NCI-H460 (cell line): ENCODE data around the gene NPHS1. TPM values are rescaled to one million over a fixed set of nuclear protein-coding genes. Genes with fewer than 3 reads are reported as not detected.
"Not testable (repeated sequence)": the region's sequence is repeated elsewhere in the genome, so short reads cannot be mapped to it uniquely, and the experiment has no call there.

Experiments
- DNase-seq: peaks from one replicate; pipeline ENCODE4 v3.0.0-alpha.2; 2016; ENCODE audit warnings: low read depth; ENCODE audit errors: extremely low read depth
- polyA plus RNA-seq: library from polyadenylated mRNA; depleted of rRNA; stranded (reverse); fragments of >200 nt; gene quantifications from 2 replicates; pipeline ENCODE4 v1.2.3, GENCODE V29; 2014; cell fraction: nucleus; rRNA removed
- total RNA-seq: library from RNA; depleted of rRNA; stranded (reverse); fragments of >200 nt; shearing (Covaris generic); gene quantifications from 2 replicates; pipeline ENCODE4 v1.2.3, GENCODE V29; 2014; rRNA removed

Gene NPHS1, protein sequence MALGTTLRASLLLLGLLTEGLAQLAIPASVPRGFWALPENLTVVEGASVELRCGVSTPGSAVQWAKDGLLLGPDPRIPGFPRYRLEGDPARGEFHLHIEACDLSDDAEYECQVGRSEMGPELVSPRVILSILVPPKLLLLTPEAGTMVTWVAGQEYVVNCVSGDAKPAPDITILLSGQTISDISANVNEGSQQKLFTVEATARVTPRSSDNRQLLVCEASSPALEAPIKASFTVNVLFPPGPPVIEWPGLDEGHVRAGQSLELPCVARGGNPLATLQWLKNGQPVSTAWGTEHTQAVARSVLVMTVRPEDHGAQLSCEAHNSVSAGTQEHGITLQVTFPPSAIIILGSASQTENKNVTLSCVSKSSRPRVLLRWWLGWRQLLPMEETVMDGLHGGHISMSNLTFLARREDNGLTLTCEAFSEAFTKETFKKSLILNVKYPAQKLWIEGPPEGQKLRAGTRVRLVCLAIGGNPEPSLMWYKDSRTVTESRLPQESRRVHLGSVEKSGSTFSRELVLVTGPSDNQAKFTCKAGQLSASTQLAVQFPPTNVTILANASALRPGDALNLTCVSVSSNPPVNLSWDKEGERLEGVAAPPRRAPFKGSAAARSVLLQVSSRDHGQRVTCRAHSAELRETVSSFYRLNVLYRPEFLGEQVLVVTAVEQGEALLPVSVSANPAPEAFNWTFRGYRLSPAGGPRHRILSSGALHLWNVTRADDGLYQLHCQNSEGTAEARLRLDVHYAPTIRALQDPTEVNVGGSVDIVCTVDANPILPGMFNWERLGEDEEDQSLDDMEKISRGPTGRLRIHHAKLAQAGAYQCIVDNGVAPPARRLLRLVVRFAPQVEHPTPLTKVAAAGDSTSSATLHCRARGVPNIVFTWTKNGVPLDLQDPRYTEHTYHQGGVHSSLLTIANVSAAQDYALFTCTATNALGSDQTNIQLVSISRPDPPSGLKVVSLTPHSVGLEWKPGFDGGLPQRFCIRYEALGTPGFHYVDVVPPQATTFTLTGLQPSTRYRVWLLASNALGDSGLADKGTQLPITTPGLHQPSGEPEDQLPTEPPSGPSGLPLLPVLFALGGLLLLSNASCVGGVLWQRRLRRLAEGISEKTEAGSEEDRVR (N-terminal part only)
- not detected in 2 replicates for total RNA-seq
- 1.7 TPM in 1 of 2 replicates, not detected in the other for polyA plus RNA-seq

DNA sequence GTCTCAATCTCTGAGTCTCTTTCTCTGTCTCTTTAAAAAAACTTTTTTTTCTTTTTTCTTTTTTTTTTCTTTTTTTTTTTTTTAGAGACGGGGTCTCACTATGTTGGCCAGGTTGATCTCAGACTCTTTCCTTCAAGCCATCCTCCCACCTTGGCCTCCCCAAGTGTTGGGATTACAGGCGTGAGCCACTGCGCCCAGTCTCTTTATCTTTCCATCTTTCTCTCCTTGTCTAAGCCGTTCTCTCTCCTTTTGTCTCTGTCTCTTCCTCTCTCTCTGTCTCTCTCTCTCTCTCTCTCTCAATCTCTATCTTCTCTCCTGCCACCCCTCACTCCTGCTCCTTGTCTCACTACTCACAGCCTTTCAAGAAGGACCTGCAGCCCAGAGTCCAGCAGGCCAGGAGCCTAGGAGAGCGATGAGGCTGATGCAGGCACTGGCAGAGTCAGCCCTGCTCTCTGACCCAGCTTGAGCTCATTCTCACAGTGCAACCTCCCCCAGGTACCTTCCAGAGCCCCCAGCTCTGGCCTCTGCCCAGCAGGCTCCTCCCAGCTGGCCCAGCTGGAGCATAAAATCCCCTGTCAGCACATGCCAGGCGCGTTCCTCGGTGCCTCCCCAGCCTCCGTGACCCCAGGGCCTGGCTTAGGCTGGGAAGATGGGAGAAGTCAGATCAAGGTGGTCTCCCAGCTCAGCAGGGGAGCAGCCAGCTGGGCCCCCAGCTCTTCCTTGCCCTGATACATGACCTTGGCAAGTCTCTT is at the start of gene NPHS1:
Gene NPHS1 (minus strand): TSS at position 476 of the 752 bp plus-strand sequence. CDS start 667 bp downstream, outside the sequence.
- DNase-seq = no peak

DNA sequence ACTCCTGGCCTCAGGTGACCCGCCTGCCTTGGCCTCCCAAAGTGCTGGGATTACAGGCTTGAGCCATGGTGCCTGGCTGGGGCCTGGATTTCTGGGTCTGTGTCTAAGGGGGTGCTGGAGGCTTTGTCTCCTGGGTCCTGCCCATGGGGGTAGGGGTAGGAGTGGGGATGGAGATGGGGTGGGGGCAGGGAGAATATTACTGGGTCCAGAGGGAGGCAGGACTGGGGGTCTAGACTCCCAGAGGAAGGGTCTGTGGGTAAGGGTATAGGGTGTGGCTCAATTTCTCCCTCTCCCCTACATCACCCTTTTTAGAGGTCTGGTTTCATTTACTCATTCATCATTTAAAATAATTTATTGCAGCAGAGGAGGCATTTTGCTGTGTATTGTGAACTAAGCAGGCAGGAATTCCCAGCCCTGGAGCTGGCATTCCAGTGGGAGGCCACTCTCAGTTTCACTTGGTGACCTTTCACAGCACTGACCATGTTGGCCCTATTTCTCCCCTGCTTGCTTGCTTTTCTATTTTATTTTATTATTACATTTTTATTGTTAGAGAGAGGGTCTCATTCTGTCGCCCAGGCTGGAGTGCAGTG is 48.8 kb upstream of the NPHS1 start:
- no peak for DNase-seq

- DNase-seq = peak; percentile 65
Observed at GRCh38 chr19:35899547-35900214, 47.4 kb upstream of the NPHS1 start.

- no peak for DNase-seq
Observed at GRCh38 chr19:35898499-35898809, 46.1 kb upstream of the NPHS1 start.

DNA sequence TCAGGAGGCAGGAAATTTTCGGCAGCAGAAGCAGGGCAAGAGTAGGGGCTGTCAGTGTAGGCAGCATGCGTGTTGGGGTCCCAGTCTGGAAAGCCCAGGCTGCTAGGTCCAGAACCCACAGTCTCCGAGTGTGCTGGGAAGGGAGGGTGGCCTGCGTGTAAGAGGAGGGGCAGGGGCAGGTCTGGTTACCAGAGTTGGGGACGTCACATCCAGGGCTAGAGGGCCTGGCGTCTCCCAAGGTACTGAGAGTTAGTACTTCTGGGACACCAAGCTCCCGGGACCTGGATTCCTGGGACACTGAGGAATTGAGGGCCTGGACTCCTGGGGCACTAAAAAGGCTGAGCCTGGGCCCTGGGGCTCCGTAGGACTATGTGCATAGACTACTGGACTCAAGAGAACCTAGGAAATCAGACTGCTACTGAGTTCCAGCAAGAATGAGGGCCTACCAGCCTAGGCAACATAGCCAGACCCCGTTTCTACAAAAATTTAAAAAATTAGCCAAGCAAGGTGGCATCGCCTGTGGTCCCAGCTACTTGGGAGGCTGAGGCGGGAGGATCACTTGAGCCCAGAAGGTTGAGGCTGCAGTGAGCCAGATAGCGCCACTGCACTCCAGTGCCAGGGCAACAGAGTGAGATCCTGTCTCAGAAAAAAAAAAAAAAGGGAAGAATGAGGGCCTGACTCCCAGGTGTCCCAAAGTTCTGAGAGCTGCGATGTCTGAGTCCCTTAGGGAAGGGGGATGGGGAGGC is 45.6 kb upstream of the NPHS1 start:
- DNase-seq = no peak

GRCh38 chr19:35896643-35897040 is 44.3 kb upstream of the NPHS1 start:
- DNase-seq = no peak

DNA sequence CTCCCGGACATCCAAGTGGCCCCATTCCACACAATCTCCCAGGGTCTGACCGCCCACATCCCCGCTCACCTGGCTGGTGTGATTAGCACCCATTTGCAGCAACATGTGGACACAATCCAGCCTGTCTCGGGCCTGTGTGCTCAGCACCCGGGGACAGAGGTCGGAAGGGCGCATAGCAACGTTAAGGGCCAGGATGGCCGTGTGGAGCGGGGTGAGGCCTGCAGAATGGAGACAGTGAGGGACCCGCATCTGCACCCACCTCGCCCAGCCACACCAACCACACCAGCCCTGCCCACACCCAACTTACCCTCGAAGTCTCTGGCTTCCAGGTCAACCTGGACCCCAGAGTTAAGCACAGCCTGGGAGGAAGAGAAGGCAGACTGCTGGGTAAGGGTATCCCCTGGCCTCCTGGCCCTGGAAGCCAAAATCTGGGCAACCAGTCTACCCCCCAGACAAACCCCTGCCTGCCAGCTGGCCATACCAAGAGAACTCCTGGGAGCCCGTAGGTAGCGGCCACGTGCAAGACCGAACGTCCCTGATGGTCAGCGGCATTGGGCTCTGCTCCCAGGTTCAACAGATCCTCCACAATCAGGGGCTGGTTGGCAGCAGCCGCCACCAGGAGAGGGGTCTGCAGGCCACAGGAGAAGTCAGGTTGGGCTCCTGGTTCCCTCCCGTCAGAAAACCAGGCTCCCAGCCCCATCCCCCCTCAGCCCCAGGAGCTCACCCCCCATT is 43.8 kb upstream of the NPHS1 start:
- DNase-seq = no peak

DNA sequence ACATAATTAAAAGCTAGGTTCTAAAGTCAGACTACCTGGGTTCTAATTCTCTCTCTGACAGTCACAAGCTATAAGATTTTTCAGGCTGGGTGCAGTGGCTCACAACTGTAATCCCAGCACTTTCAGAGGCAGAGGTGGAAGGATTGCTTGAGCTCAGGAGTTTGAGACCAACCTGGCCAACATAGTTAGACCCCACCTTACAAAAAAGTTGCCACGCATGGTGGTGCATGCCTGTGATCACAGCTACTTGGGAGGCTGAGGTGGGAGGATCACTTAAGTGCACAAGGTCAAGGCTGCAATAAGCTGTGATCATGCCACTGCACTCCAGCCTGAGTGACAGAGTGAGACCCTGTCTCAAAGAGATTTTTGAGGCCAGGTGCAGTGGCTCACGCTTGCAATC is 42.0 kb upstream of the NPHS1 start:
- no peak for DNase-seq

GRCh38 chr19:35891819-35892218 is 39.5 kb upstream of the NPHS1 start:
- not testable (repeated sequence) for DNase-seq

DNA sequence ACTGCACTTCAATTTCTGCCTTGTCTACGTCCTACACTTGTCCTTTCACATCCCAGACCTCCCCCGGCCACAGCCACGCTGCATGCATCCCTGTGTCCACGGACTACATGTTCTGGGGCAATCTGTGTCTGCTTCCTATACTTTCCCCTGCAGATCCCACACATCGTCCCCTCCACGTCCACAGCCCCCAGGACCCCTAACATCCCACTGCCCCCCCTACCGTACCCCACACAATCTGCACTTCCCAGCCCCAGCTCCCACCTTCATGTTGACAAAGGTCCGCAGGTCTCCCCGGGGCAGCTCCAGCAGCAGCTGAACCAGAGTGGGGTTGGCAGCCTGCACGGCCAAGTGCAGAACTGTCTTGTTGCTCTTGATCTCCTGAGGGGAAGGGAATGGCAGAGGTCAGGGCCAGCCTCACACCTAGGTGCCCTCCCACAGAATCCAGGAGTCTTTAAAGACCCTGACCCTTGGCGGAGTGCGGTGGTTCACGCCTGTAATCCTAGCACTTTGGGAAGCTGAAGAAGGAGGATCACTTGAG is 37.9 kb upstream of the NPHS1 start:
- DNase-seq = no peak

DNA sequence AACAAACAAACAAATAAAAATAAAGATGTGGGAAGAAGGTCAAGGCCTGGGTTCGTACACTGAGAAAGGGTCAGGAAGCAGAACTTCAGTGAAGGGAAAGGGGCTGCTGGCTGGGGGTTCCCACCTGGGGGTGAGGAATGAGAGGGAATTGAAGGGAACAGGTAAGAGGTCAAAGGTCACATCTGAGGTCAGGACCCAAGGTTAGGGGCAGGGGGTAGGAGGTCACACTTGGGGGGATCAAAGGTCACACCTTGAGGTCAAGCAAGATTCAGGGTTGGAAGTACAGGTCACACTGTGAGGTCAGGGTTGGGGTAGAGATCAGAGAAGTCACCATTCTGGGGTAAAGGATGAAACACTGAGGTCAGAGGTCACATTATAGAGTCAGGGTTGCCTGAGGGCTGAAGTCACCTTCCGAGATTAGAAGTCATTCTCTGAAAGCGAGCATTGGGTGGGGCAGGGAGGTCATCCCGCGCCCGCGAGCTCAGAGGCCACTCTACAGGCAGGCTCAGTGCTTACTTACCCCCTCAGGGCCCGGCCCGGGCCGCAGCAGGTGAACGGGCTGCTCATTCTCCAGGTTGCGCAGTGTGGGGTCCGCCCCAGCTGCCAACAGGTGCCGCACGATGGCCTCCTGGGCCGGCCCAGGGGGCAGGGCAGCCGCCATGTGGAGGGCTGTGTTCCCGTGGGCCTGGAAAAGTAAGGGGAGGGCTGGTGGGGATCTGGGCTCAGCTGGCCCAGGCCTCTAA is 37.2 kb upstream of the NPHS1 start:
- no peak for DNase-seq

- no peak for DNase-seq
Observed at GRCh38 chr19:35888398-35888797, 36.1 kb upstream of the NPHS1 start.

GRCh38 chr19:35887197-35887596 is 34.9 kb upstream of the NPHS1 start:
- no peak for DNase-seq

- no peak for DNase-seq
Observed at GRCh38 chr19:35885904-35886303, 33.6 kb upstream of the NPHS1 start.

GRCh38 chr19:35885225-35885738 is 33.0 kb upstream of the NPHS1 start:
- no peak for DNase-seq

DNA sequence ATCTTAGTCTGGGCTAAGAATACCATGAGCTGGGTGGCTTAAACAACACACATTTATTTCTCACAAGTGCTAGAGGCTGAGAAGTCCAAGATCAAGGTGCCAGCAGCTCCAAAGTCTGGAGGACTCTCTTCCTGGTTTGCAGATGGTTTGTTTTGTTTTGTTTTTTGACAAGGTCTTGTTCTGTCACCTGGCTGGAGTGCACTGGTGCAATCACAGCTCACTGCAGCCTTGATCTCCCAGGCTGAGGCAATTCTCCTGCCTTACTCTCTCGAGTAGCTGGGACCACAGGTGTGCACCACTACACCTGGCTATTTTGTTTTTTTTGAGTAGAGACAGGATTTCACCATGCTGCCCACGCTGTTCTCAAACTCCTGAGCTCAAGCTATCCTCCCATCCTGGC is 31.6 kb upstream of the NPHS1 start:
- no peak for DNase-seq
